Activated CD8-positive, alpha-beta memory T cell treated with anti-CD3 and anti-CD28 coated beads for 1 hour (primary cell): ENCODE data around the gene DOCK8.
A peak's percentile ranks its signal among the peaks of the same experiment; 100 is the strongest.

Source experiments
- DNase-seq, 2 donors: peaks; one replicate each; pipeline ENCODE4 v3.0.0-alpha.2; 2020; ENCODE audit warnings: low read depth in 1 of 2; ENCODE audit errors: extremely low read depth in 1 of 2

The DOCK8 gene

GRCh38 chr9:265209-265870 lies 50.7 kb downstream of the DOCK8 start:
- DNase-seq, result no peak

- DNase-seq, result no peak
Measured at GRCh38 chr9:266228-266627, 51.6 kb downstream of the DOCK8 start.

GRCh38 chr9:268616-269015 lies 54.0 kb downstream of the DOCK8 start:
- no peak for DNase-seq

GRCh38 chr9:269081-269711 lies 54.5 kb downstream of the DOCK8 start:
- DNase-seq, result no peak

GRCh38 chr9:270657-271237 lies 56.1 kb downstream of the DOCK8 start:
- no peak for DNase-seq

- peak; percentile 42 to 63 for DNase-seq
Measured at GRCh38 chr9:272251-273213, 57.9 kb downstream of the DOCK8 start.

GRCh38 chr9:274406-274805 lies 59.7 kb downstream of the DOCK8 start:
- DNase-seq, result no peak

- DNase-seq, result no peak
Measured at GRCh38 chr9:277601-278295, 63.1 kb downstream of the DOCK8 start.

- DNase-seq, result no peak
Measured at GRCh38 chr9:278651-279050, 64.0 kb downstream of the DOCK8 start.

GRCh38 chr9:279674-280073 lies 65.0 kb downstream of the DOCK8 start:
- no peak for DNase-seq

GRCh38 chr9:281741-282645 lies 67.3 kb downstream of the DOCK8 start:
- no peak for DNase-seq

- no peak for DNase-seq
Measured at GRCh38 chr9:286071-286740, 71.5 kb downstream of the DOCK8 start.

- DNase-seq, result no peak
Measured at GRCh38 chr9:289121-289520, 74.5 kb downstream of the DOCK8 start.

- DNase-seq, result no peak
Measured at GRCh38 chr9:292915-293314, 78.2 kb downstream of the DOCK8 start.

- DNase-seq, result no peak
Measured at GRCh38 chr9:295576-295975, 80.9 kb downstream of the DOCK8 start.

GRCh38 chr9:296411-296810 lies 81.7 kb downstream of the DOCK8 start:
- DNase-seq, result no peak

- no peak for DNase-seq
Measured at GRCh38 chr9:297104-297972, 82.7 kb downstream of the DOCK8 start.

GRCh38 chr9:303502-303901 lies 88.8 kb downstream of the DOCK8 start:
- no peak for DNase-seq
